Glomerular visceral epithelial cell (primary cell): ENCODE results near the gene DERL3.

ENCODE experiments used
- DNase-seq: peaks from one replicate; pipeline ENCODE4 v3.0.0-alpha.2; 2016; ENCODE audit errors: extremely low spot score

DERL3 gene

GRCh38 chr22:23801886-23802377 is 36.9 kb downstream of the DERL3 start:
- no peak for DNase-seq

GRCh38 chr22:23801238-23801821 is 37.5 kb downstream of the DERL3 start:
- DNase-seq = no peak

GRCh38 chr22:23800297-23801237 is 38.2 kb downstream of the DERL3 start:
- no peak for DNase-seq

GRCh38 chr22:23796461-23796860 is 42.3 kb downstream of the DERL3 start:
- DNase-seq = no peak

GRCh38 chr22:23793326-23793725 is 45.5 kb downstream of the DERL3 start:
- DNase-seq = no peak

- DNase-seq = no peak
Observed at GRCh38 chr22:23791738-23792645, 46.8 kb downstream of the DERL3 start.

GRCh38 chr22:23790819-23791737 is 47.7 kb downstream of the DERL3 start:
- no peak for DNase-seq

GRCh38 chr22:23789638-23790037 is 49.2 kb downstream of the DERL3 start:
- DNase-seq = no peak

- DNase-seq = no peak
Observed at GRCh38 chr22:23789121-23789520, 49.7 kb downstream of the DERL3 start.

- DNase-seq = no peak
Observed at GRCh38 chr22:23787910-23788309, 50.9 kb downstream of the DERL3 start.

GRCh38 chr22:23787600-23787896 is 51.3 kb downstream of the DERL3 start:
- DNase-seq = no peak

GRCh38 chr22:23786752-23787599 is 51.8 kb downstream of the DERL3 start, which contains the start of gene SMARCB1:
Gene SMARCB1 (plus strand): TSS chr22:23786966. CDS start chr22:23787170, 204 bp downstream.
- peak; percentile 83 for DNase-seq

- DNase-seq = no peak
Observed at GRCh38 chr22:23786261-23786710, 52.5 kb downstream of the DERL3 start.
